ENCODE measurements around the gene SLC30A7. TPM values are rescaled to one million over a fixed set of nuclear protein-coding genes. Genes with fewer than 3 reads are reported as not detected.
A peak's percentile ranks its signal among the peaks of the same experiment; 100 is the strongest.

The SLC30A7 gene
- total and polyA plus RNA-seq, 2 of the 13 experiments (the other 11 are each of a cell fraction or from before 2014, with no cell fraction given), result 8.3 to 40.8 TPM

DNA sequence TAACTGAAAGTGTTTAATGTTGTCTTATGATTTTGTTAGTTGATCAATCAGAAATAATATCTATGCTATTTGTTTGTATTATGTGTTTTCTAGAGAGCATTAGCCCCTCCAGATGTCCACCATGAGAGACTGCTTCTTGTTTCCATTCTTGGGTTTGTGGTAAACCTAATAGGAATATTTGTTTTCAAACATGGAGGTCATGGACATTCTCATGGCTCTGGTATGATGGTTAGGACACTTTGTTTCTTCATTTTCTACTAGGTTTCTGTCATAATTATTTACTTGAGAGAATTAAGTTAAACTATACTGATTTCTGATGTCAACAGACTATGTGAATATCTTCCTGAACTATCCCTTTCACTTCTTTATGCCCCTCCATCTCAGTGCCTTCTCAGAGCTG is 16.1 kb downstream of the SLC30A7 start:
- Histone ChIP-seq H4K20me1 (ENCODE audit: insufficient read depth, low read length) (no peaks in the 10 kb centered on the region), H3K36me3 (replicated peaks in 1 of 2; ENCODE audit: control insufficient read depth in 1 of 2, insufficient read depth in 2 of 2, low read length in 2 of 2) (peaks cover 3 to 56% of the 10 kb centered on the region in 2 experiments; a peak in 3 of 5 replicates), H3K9me3 (ENCODE audit: low read length) (no peaks in the 10 kb centered on the region), H2AFZ (ENCODE audit: low read length) (no peak overlapping the region), H3K9ac (ENCODE audit: insufficient read depth, low read depth, low read length) (no peak overlapping the region), H3K79me2 (ENCODE audit: insufficient read depth, low read length) (no peaks in the 10 kb centered on the region), H3K27ac (ENCODE audit: extremely low read length, insufficient read depth, low read length) (no peak overlapping the region), H3K4me3 (replicated peaks in 1 of 3; ENCODE audit: insufficient read depth in 1 of 3, low read depth in 2 of 3, low read length in 3 of 3) (no peak overlapping the region), H3K4me2 (ENCODE audit: low read depth, low read length) (no peak overlapping the region), H3K4me1 (ENCODE audit: insufficient read depth, low read length) (peaks cover 6% of the 10 kb centered on the region), H3K27me3 (ENCODE audit: control insufficient read depth in 1 of 2, insufficient read depth in 2 of 2, low read length in 2 of 2) (no peaks in the 10 kb centered on the region)
- no peak for ATAC-seq
- TF ChIP-seq MXI1 (IDR thresholded peaks at IDR 0.05; ENCODE audit: borderline replicate concordance, low read depth, low read length), result no peak
- no peak for TF ChIP-seq RBM39 (IDR thresholded peaks at IDR 0.05; ENCODE audit: low read depth, low read length, poor library complexity, severe bottlenecking)
- no peak for TF ChIP-seq TEAD2 (CRISPR knock-in tag; IDR thresholded peaks at IDR 0.05)
- TF ChIP-seq ZIK1 (CRISPR knock-in tag; IDR thresholded peaks at IDR 0.05; ENCODE audit: borderline replicate concordance, low read depth), result no peak
- no TSS peak for BruUV-seq (replicated peaks)
- CTCF ChIA-PET (ENCODE audit: low intra/inter-chr PET ratio, low total read pairs), result no interaction called here
- no peak for DNase-seq (ENCODE audit: low spot score)
- no peak for FAIRE-seq
- POLR2A ChIA-PET, result no interaction called here
- in situ Hi-C loops (cut with HindIII; ENCODE audit: extremely low pct_ligation_motif_present, low pct_unique_long_range_greater_than_20kb), result no loop called here
- intact Hi-C loops (cut with micrococcal nuclease; ENCODE audit: unreplicated experiment), result no loop called here

- intact Hi-C loops (cut with micrococcal nuclease; ENCODE audit: unreplicated experiment) (loop anchor here (1.0 kb wide), 3 partner anchors 317 to 436 kb away; no protein-coding TSS in a partner anchor), in situ Hi-C loops (cut with HindIII; ENCODE audit: extremely low pct_ligation_motif_present, low pct_unique_long_range_greater_than_20kb) (no loop called here)
- H3K36me3 ChIP-seq (replicated peaks in 1 of 2; ENCODE audit: control insufficient read depth in 1 of 2, insufficient read depth in 2 of 2, low read length in 2 of 2), result peaks cover 1 to 48% of the 10 kb centered on the region in 2 experiments; a peak in 4 of 5 replicates
- WGBS (ENCODE audit: low lambda C conversion rate), result 53% methylated on average over 3 of the region's 3 CpGs
- CTCF ChIA-PET (ENCODE audit: low intra/inter-chr PET ratio, low total read pairs), result interaction anchor here (1.0 to 2.5 kb wide), 5 partner anchors 317 to 437 kb away, joined by 3 to 12 read pairs (median 5); partner anchors contain the start of gene S1PR1
- DNase-seq (ENCODE audit: low spot score) (peak; percentile 35), FAIRE-seq (peak; percentile 23), ATAC-seq (no peak)
- no peaks in the 10 kb centered on the region for H4K20me1 ChIP-seq (ENCODE audit: insufficient read depth, low read length)
- H3K27ac ChIP-seq (ENCODE audit: extremely low read length, insufficient read depth, low read length), result no peak overlapping the region
- no peaks in the 10 kb centered on the region for H3K9me3 ChIP-seq (ENCODE audit: low read length)
- H3K9ac ChIP-seq (ENCODE audit: insufficient read depth, low read depth, low read length), result no peak overlapping the region
- peaks cover 8% of the 10 kb centered on the region for H3K4me1 ChIP-seq (ENCODE audit: insufficient read depth, low read length)
- H3K27me3 ChIP-seq (ENCODE audit: control insufficient read depth in 1 of 2, insufficient read depth in 2 of 2, low read length in 2 of 2), result no peaks in the 10 kb centered on the region
- no peak overlapping the region for H2AFZ ChIP-seq (ENCODE audit: low read length)
- no peaks in the 10 kb centered on the region for H3K79me2 ChIP-seq (ENCODE audit: insufficient read depth, low read length)
- no peak overlapping the region for H3K4me3 ChIP-seq (replicated peaks in 1 of 3; ENCODE audit: insufficient read depth in 1 of 3, low read depth in 2 of 3, low read length in 3 of 3)
- BruUV-seq (replicated peaks), result no TSS peak
- H3K4me2 ChIP-seq (ENCODE audit: low read depth, low read length), result no peak overlapping the region
- POLR2A ChIA-PET, result no interaction called here
- TF ChIP-seq ZFP91 (CRISPR knock-in tag; IDR thresholded peaks at IDR 0.05; ENCODE audit: borderline replicate concordance) (no peak), SMC3 (IDR thresholded peaks at IDR 0.05; ENCODE audit: low read length) (peak; percentile 67), SMYD3 (CRISPR knock-in tag; IDR thresholded peaks at IDR 0.05) (no peak)
- TF ChIP-seq, protein P1, sequence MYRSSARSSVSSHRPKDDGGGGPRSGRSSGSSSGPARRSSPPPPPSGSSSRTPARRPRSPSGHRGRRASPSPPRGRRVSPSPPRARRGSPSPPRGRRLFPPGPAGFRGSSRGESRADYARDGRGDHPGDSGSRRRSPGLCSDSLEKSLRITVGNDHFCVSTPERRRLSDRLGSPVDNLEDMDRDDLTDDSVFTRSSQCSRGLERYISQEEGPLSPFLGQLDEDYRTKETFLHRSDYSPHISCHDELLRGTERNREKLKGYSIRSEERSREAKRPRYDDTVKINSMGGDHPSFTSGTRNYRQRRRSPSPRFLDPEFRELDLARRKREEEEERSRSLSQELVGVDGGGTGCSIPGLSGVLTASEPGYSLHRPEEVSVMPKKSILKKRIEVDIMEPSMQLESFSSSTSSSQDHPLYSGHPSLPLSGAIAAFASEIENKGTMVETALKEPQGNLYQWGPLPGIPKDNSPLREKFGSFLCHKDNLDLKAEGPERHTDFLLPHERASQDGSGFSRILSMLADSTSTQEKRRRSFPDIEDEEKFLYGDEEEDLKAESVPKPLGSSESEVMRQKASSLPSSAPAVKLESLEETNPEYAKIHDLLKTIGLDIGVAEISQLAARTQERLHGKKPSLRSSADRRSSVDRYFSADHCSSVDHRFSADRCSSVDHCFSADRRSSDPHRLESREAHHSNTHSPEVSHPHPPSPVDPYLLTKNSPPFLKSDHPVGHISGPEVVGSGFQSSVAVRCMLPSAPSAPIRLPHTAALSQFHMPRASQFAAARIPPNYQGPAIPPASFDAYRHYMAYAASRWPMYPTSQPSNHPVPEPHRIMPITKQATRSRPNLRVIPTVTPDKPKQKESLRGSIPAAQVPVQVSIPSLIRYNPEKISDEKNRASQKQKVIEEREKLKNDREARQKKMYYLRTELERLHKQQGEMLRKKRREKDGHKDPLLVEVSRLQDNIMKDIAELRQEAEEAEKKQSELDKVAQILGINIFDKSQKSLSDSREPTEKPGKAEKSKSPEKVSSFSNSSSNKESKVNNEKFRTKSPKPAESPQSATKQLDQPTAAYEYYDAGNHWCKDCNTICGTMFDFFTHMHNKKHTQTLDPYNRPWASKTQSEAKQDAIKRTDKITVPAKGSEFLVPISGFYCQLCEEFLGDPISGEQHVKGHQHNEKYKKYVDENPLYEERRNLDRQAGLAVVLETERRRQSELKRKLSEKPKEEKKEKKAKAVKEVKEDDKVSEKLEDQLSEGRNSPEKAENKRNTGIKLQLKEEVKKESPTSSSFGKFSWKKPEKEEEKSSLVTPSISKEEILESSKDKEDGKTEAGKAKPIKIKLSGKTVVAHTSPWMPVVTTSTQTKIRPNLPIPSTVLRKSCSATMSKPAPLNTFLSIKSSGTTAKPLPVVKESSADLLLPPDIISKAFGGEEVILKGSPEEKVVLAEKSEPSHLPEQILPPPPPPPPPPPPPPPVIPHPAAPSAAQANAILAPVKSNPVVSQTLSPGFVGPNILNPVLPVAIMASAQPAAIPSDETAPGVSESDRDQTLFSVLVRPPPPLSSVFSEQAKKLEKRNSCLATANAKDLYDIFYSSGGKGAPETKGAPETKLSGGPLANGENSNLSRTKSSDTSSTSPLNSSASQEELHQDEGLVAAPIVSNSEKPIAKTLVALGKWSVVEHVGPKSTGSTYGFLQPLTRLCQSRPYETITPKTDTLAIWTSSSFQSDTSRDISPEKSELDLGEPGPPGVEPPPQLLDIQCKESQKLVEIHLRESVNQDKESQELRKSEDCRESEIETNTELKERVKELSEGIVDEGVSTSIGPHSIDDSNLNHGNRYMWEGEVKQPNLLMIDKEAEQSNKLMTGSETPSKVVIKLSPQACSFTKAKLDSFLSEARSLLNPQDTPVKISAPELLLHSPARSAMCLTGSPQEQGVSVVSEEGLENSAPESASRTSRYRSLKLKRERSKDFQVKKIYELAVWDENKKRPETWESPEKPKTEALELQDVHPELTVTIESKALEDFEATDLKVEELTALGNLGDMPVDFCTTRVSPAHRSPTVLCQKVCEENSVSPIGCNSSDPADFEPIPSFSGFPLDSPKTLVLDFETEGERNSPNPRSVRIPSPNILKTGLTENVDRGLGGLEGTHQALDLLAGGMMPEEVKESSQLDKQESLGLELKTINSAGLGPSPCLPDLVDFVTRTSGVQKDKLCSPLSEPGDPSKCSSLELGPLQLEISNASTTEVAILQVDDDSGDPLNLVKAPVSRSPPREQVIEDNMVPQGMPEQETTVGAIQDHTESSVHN (CRISPR knock-in tag; IDR thresholded peaks at IDR 0.05), result no peak
Measured at GRCh38 chr1:100921110-100921706, 25.3 kb downstream of the SLC30A7 start.
